ENCODE data around the gene DGKZ.

The DGKZ gene

GRCh38 chr11:46304605-46305179, 42.6 kb upstream of the DGKZ start:
- DNase-seq (ENCODE audit: low read depth, low spot score): no peak
- H3K36me3 ChIP-seq (ENCODE audit: insufficient read depth, insufficient read length, low read length): peaks cover 73% of the 10 kb centered on the region
- TF ChIP-seq YY1 (IDR thresholded peaks at IDR 0.05; ENCODE audit: insufficient read depth, insufficient read length) (no peak), SUZ12 (IDR thresholded peaks at IDR 0.05; ENCODE audit: extremely low read depth, insufficient read depth, insufficient read length) (no peak), ZNF274 (IDR thresholded peaks at IDR 0.05; ENCODE audit: low read depth, low read length) (no peak)
- no peaks in the 10 kb centered on the region for H3K9me3 ChIP-seq (ENCODE audit: insufficient read depth, low read length)
- H3K4me1 ChIP-seq (ENCODE audit: insufficient read depth, insufficient read length): peaks cover 20% of the 10 kb centered on the region
- H3K9ac ChIP-seq (ENCODE audit: insufficient read length, low read depth): no peak overlapping the region
- H3K4me3 ChIP-seq (ENCODE audit: insufficient read length, low read depth): no peak overlapping the region
- no peaks in the 10 kb centered on the region for H3K27me3 ChIP-seq (ENCODE audit: insufficient read depth, insufficient read length)

GRCh38 chr11:46305295-46305694, 42.0 kb upstream of the DGKZ start:
- Histone ChIP-seq H3K4me1 (ENCODE audit: insufficient read depth, insufficient read length) (peaks cover 22% of the 10 kb centered on the region), H3K27me3 (ENCODE audit: insufficient read depth, insufficient read length) (no peaks in the 10 kb centered on the region), H3K36me3 (ENCODE audit: insufficient read depth, insufficient read length, low read length) (peaks cover 73% of the 10 kb centered on the region), H3K9ac (ENCODE audit: insufficient read length, low read depth) (no peak overlapping the region), H3K9me3 (ENCODE audit: insufficient read depth, low read length) (no peaks in the 10 kb centered on the region), H3K4me3 (ENCODE audit: insufficient read length, low read depth) (no peak overlapping the region)
- TF ChIP-seq ZNF274 (IDR thresholded peaks at IDR 0.05; ENCODE audit: low read depth, low read length) (no peak), SUZ12 (IDR thresholded peaks at IDR 0.05; ENCODE audit: extremely low read depth, insufficient read depth, insufficient read length) (no peak), YY1 (IDR thresholded peaks at IDR 0.05; ENCODE audit: insufficient read depth, insufficient read length) (no peak)
- DNase-seq (ENCODE audit: low read depth, low spot score): no peak

- H3K9ac ChIP-seq (ENCODE audit: insufficient read length, low read depth): peak overlapping the region; percentile 13
- H3K27me3 ChIP-seq (ENCODE audit: insufficient read depth, insufficient read length): no peaks in the 10 kb centered on the region
- no peak for TF ChIP-seq ZNF274 (IDR thresholded peaks at IDR 0.05; ENCODE audit: low read depth, low read length)
- TF ChIP-seq SUZ12 (IDR thresholded peaks at IDR 0.05; ENCODE audit: extremely low read depth, insufficient read depth, insufficient read length): no peak
- no peak for TF ChIP-seq YY1 (IDR thresholded peaks at IDR 0.05; ENCODE audit: insufficient read depth, insufficient read length)
- H3K4me3 ChIP-seq (ENCODE audit: insufficient read length, low read depth): no peak overlapping the region
- DNase-seq (ENCODE audit: low read depth, low spot score): no peak
- H3K9me3 ChIP-seq (ENCODE audit: insufficient read depth, low read length): no peaks in the 10 kb centered on the region
- peaks cover 26% of the 10 kb centered on the region for H3K4me1 ChIP-seq (ENCODE audit: insufficient read depth, insufficient read length)
- peaks cover 78% of the 10 kb centered on the region for H3K36me3 ChIP-seq (ENCODE audit: insufficient read depth, insufficient read length, low read length)
Measured at GRCh38 chr11:46306296-46306853, 40.9 kb upstream of the DGKZ start.

DNA sequence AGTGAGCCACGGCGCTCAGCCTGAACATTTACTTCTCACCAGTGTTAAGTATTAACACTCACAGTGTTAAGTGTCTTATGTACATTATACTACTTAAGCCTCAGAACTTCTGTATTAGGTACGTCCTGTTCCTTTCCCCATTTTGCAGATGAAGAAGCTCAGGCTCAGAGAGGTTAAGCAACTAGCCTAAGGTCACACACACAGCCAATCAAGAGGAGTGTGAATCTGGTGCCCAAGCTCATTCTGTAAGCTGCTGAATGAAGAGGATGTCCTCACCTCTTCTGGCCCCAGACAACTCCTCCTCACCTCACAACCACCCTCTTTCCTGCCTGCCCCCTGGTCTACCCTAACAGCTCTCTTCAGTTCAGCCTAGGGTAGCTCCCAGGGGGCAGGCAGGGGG, 39.9 kb upstream of the DGKZ start:
- peaks cover 26% of the 10 kb centered on the region for H3K4me1 ChIP-seq (ENCODE audit: insufficient read depth, insufficient read length)
- no peak overlapping the region for H3K4me3 ChIP-seq (ENCODE audit: insufficient read length, low read depth)
- no peak for TF ChIP-seq ZNF274 (IDR thresholded peaks at IDR 0.05; ENCODE audit: low read depth, low read length)
- no peak for TF ChIP-seq YY1 (IDR thresholded peaks at IDR 0.05; ENCODE audit: insufficient read depth, insufficient read length)
- no peak for TF ChIP-seq SUZ12 (IDR thresholded peaks at IDR 0.05; ENCODE audit: extremely low read depth, insufficient read depth, insufficient read length)
- H3K36me3 ChIP-seq (ENCODE audit: insufficient read depth, insufficient read length, low read length): peaks cover 83% of the 10 kb centered on the region
- no peaks in the 10 kb centered on the region for H3K27me3 ChIP-seq (ENCODE audit: insufficient read depth, insufficient read length)
- H3K9ac ChIP-seq (ENCODE audit: insufficient read length, low read depth): peak overlapping the region; percentile 21
- DNase-seq (ENCODE audit: low read depth, low spot score): no peak
- H3K9me3 ChIP-seq (ENCODE audit: insufficient read depth, low read length): no peaks in the 10 kb centered on the region

DNA sequence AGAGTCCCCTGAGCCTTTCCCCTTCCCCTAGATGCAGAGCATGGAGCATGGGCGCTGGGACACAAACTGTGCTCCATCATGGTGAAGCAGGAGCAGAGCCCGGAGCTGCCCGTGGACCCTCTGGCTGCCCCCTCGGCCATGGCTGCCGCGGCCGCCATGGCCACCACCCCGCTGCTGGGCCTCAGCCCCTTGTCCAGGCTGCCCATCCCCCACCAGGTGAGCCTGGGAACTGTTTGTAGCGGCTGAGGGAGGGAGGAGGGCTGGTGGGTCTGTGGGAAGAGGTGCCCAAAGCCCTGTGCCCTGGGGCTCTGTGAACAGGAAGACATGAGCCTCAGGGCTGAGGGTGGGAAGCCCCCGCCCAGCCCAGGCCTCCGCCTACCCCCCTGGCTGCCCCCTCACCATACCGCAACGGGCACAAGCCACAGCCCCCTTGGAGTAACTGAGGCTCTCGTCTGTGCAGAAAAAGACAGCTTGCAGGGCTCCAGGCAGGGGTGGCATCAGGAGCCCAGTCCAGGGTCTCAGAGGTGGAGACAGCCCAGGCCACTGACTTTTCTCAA, 39.4 kb upstream of the DGKZ start:
- TF ChIP-seq SUZ12 (IDR thresholded peaks at IDR 0.05; ENCODE audit: extremely low read depth, insufficient read depth, insufficient read length) (no peak), YY1 (IDR thresholded peaks at IDR 0.05; ENCODE audit: insufficient read depth, insufficient read length) (no peak), ZNF274 (IDR thresholded peaks at IDR 0.05; ENCODE audit: low read depth, low read length) (no peak)
- DNase-seq (ENCODE audit: low read depth, low spot score): no peak

GRCh38 chr11:46308631-46309419, 38.4 kb upstream of the DGKZ start:
- Histone ChIP-seq H3K4me3 (ENCODE audit: insufficient read length, low read depth) (no peak overlapping the region), H3K9ac (ENCODE audit: insufficient read length, low read depth) (no peak overlapping the region), H3K4me1 (ENCODE audit: insufficient read depth, insufficient read length) (peaks cover 26% of the 10 kb centered on the region), H3K9me3 (ENCODE audit: insufficient read depth, low read length) (no peaks in the 10 kb centered on the region), H3K36me3 (ENCODE audit: insufficient read depth, insufficient read length, low read length) (peaks cover 83% of the 10 kb centered on the region), H3K27me3 (ENCODE audit: insufficient read depth, insufficient read length) (no peaks in the 10 kb centered on the region)
- DNase-seq (ENCODE audit: low read depth, low spot score): peak; percentile 89
- TF ChIP-seq SUZ12 (IDR thresholded peaks at IDR 0.05; ENCODE audit: extremely low read depth, insufficient read depth, insufficient read length): no peak
- TF ChIP-seq ZNF274 (IDR thresholded peaks at IDR 0.05; ENCODE audit: low read depth, low read length): no peak
- TF ChIP-seq YY1 (IDR thresholded peaks at IDR 0.05; ENCODE audit: insufficient read depth, insufficient read length): no peak

More for the DNA sequence above, 39.4 kb upstream of the DGKZ start:
- Histone ChIP-seq H3K4me1 (ENCODE audit: insufficient read depth, insufficient read length) (peaks cover 26% of the 10 kb centered on the region), H3K9ac (ENCODE audit: insufficient read length, low read depth) (peak overlapping the region; percentile 21), H3K4me3 (ENCODE audit: insufficient read length, low read depth) (no peak overlapping the region), H3K36me3 (ENCODE audit: insufficient read depth, insufficient read length, low read length) (peaks cover 83% of the 10 kb centered on the region), H3K9me3 (ENCODE audit: insufficient read depth, low read length) (no peaks in the 10 kb centered on the region), H3K27me3 (ENCODE audit: insufficient read depth, insufficient read length) (no peaks in the 10 kb centered on the region)

GRCh38 chr11:46309814-46310259, 37.4 kb upstream of the DGKZ start:
- H3K9ac ChIP-seq (ENCODE audit: insufficient read length, low read depth): no peak overlapping the region
- H3K4me1 ChIP-seq (ENCODE audit: insufficient read depth, insufficient read length): peaks cover 26% of the 10 kb centered on the region
- TF ChIP-seq ZNF274 (IDR thresholded peaks at IDR 0.05; ENCODE audit: low read depth, low read length): no peak
- no peak for TF ChIP-seq SUZ12 (IDR thresholded peaks at IDR 0.05; ENCODE audit: extremely low read depth, insufficient read depth, insufficient read length)
- no peak for TF ChIP-seq YY1 (IDR thresholded peaks at IDR 0.05; ENCODE audit: insufficient read depth, insufficient read length)
- peaks cover 84% of the 10 kb centered on the region for H3K36me3 ChIP-seq (ENCODE audit: insufficient read depth, insufficient read length, low read length)
- no peaks in the 10 kb centered on the region for H3K27me3 ChIP-seq (ENCODE audit: insufficient read depth, insufficient read length)
- H3K9me3 ChIP-seq (ENCODE audit: insufficient read depth, low read length): no peaks in the 10 kb centered on the region
- no peak for DNase-seq (ENCODE audit: low read depth, low spot score)
- H3K4me3 ChIP-seq (ENCODE audit: insufficient read length, low read depth): no peak overlapping the region

All from NT2/D1 (cell line).